ENCODE results near the gene SBF1.

Gene SBF1

GRCh38 chr22:50506611-50507420 lies 32.0 kb upstream of the SBF1 start:
- no peak for DNase-seq (ENCODE audit: low spot score)

GRCh38 chr22:50505776-50506610 lies 31.2 kb upstream of the SBF1 start:
- DNase-seq (ENCODE audit: low spot score): no peak

GRCh38 chr22:50505276-50505775 lies 30.5 kb upstream of the SBF1 start:
- DNase-seq (ENCODE audit: low spot score): no peak

- no peak for DNase-seq (ENCODE audit: low spot score)
Measured at GRCh38 chr22:50504369-50505211, 29.8 kb upstream of the SBF1 start.

- DNase-seq (ENCODE audit: low spot score): no peak
Measured at GRCh38 chr22:50503475-50504145, 28.8 kb upstream of the SBF1 start.

- peak; percentile 86 for DNase-seq (ENCODE audit: low spot score)
Measured at GRCh38 chr22:50502628-50503474, 28.0 kb upstream of the SBF1 start.

- no peak for DNase-seq (ENCODE audit: low spot score)
Measured at GRCh38 chr22:50502096-50502495, 27.3 kb upstream of the SBF1 start.

- DNase-seq (ENCODE audit: low spot score): no peak
Measured at GRCh38 chr22:50500452-50500851, 25.6 kb upstream of the SBF1 start.

- DNase-seq (ENCODE audit: low spot score): peak; percentile 62
Measured at GRCh38 chr22:50498322-50498890, 23.6 kb upstream of the SBF1 start.

GRCh38 chr22:50497093-50497492 lies 22.3 kb upstream of the SBF1 start:
- DNase-seq (ENCODE audit: low spot score): no peak

GRCh38 chr22:50490531-50491308 lies 15.9 kb upstream of the SBF1 start:
- DNase-seq (ENCODE audit: low spot score): no peak

- no peak for DNase-seq (ENCODE audit: low spot score)
Measured at GRCh38 chr22:50489363-50490243, 14.8 kb upstream of the SBF1 start.

GRCh38 chr22:50488886-50489285 lies 14.1 kb upstream of the SBF1 start:
- DNase-seq (ENCODE audit: low spot score): no peak

- DNase-seq (ENCODE audit: low spot score): no peak
Measured at GRCh38 chr22:50488006-50488677, 13.3 kb upstream of the SBF1 start.

- DNase-seq (ENCODE audit: low spot score): no peak
Measured at GRCh38 chr22:50487290-50488005, 12.6 kb upstream of the SBF1 start.

GRCh38 chr22:50486561-50487289 lies 11.9 kb upstream of the SBF1 start, which contains the start of gene MIOX:
Gene MIOX, plus strand, starts transcription at chr22:50486859. Its CDS starts 39 bp downstream, at chr22:50486898.
- no peak for DNase-seq (ENCODE audit: low spot score)
